NCI-H2196 treated with DMSO at 0.1 percent for 48 hours (cell line): ENCODE results near the gene SOX12.
A peak's percentile ranks its signal among the peaks of the same experiment; 100 is the strongest.

Experiments used
- DNase-seq: peaks from one replicate; lab custom pipeline; 2025; ENCODE audit not compliant: unreplicated experiment; lab: John Stamatoyannopoulos, UW

SOX12 gene

GRCh38 chr20:301886-302848 is 23.2 kb upstream of the SOX12 start:
- no peak for DNase-seq

GRCh38 chr20:305745-306144 is 19.6 kb upstream of the SOX12 start:
- no peak for DNase-seq

- no peak for DNase-seq
These were observed 16.8 kb upstream of the SOX12 start for GRCh38 chr20:308427-309038.

- DNase-seq = no peak
These were observed 16.0 kb upstream of the SOX12 start for GRCh38 chr20:309306-309840.

GRCh38 chr20:309841-310644 is 15.3 kb upstream of the SOX12 start:
- no peak for DNase-seq

GRCh38 chr20:310645-311044 is 14.7 kb upstream of the SOX12 start:
- no peak for DNase-seq

GRCh38 chr20:311609-312008 is 13.7 kb upstream of the SOX12 start:
- no peak for DNase-seq

- no peak for DNase-seq
These were observed 13.3 kb upstream of the SOX12 start for GRCh38 chr20:312067-312466.

GRCh38 chr20:312866-313265 is 12.5 kb upstream of the SOX12 start:
- no peak for DNase-seq

GRCh38 chr20:313402-313801 is 11.9 kb upstream of the SOX12 start:
- no peak for DNase-seq

- DNase-seq = no peak
These were observed 11.4 kb upstream of the SOX12 start for GRCh38 chr20:313948-314347.

- DNase-seq = no peak
These were observed 8.9 kb upstream of the SOX12 start for GRCh38 chr20:316316-317068.

GRCh38 chr20:324177-325044 is 941 bp upstream of the SOX12 start:
- peak; percentile 79 for DNase-seq

GRCh38 chr20:325889-326644 is 715 bp downstream of the SOX12 start:
- no peak for DNase-seq

- no peak for DNase-seq
These were observed 1.4 kb downstream of the SOX12 start for GRCh38 chr20:326645-327185.

GRCh38 chr20:327186-328026 is 2.1 kb downstream of the SOX12 start:
- DNase-seq = peak; percentile 81

- no peak for DNase-seq
These were observed 2.9 kb downstream of the SOX12 start for GRCh38 chr20:328027-328974.
